NT2/D1 (cell line): ENCODE data around the gene NRXN2.

Source experiments
- SUZ12 ChIP-seq: IDR thresholded peaks from 2 replicates; pipeline ENCODE4 v1.6.1; 2011; ENCODE audit not compliant: insufficient read length, insufficient read depth; ENCODE audit errors: extremely low read depth
- ZNF274 ChIP-seq: IDR thresholded peaks from 2 replicates; pipeline ENCODE4 v1.6.1; 2011; ENCODE audit warnings: mild to moderate bottlenecking, low read depth, low read length

DNA sequence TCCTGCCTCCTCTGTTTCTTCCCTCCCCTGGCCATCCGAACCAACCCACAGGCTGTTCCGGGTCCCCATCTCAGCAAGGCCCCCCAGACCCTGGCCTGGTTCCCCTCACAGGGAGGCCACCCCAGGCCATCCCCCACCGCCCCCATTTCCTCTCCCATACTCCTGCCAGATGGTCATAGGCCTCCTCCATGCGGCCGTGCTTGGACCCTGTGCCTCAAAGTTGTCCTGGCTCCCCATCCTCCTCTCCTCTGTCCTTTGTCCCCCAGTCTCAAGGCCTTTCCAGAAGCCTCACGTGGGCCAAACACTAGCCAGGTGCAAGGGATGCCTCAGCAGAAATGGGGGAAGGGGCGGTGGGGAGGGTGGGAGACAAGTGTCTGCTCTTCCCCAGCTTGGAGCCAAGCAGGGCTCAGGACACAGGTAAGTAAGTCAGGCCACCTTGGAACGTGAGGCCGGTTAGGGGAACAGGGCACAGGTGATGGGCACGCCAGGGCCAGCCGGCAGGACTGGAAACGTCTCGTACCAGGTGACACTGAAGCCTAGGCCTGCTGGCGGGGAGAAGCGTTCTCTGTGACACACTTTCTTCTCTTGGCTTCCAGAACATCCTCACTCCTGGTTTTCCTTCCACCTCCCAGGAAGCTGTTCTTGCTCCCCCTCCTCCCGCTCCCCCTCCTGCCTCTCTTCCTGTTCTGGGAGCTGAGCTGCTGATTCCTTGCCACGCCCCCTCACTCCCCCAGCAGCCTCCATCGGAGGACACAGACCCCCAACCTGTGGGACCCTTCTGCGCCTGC is 163.5 kb downstream of the NRXN2 start:
- TF ChIP-seq ZNF274, result no peak
- no peak for TF ChIP-seq SUZ12
